Measurements from ENCODE around the gene ALX4.

Gene ALX4

DNA sequence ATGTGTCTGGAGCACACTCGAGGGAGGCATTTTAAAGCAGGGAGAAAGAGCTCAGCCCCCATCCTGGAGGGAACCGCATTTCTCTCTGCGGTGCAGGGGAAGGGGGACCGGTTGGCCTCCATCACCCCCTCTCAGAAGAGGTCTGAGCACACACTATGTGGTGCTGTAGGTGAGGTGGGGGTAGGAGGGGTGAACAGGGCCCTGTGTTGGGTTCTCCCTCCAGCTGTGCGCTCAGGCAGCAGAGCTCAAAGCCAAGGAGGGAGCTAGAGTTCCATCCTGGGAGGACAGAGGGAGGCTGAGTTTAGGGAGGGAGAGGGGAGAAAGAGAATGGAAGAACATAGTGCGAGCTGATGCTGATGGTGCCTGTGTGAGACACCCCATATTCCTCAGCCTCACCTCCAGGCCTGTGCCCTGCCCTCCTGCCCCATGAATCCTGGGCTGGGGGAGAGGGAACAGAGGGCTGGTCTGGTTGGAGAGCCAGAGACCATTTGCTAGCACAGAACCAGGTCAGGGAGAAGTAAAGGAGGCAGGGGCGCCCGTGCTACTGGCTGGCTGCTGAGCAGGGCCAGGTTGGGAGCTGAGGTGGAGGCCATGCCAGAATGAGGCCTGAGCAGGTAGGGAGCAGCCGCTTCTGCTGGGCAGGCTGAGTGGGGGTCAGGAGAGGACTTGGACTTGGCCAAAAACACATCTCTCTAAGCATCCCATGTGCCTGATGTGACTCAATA, 43.7 kb downstream of the ALX4 start:
- H3K4me3 ChIP-seq (ENCODE audit: low read depth, low read length) = no peak overlapping the region
- TF ChIP-seq, protein P1, sequence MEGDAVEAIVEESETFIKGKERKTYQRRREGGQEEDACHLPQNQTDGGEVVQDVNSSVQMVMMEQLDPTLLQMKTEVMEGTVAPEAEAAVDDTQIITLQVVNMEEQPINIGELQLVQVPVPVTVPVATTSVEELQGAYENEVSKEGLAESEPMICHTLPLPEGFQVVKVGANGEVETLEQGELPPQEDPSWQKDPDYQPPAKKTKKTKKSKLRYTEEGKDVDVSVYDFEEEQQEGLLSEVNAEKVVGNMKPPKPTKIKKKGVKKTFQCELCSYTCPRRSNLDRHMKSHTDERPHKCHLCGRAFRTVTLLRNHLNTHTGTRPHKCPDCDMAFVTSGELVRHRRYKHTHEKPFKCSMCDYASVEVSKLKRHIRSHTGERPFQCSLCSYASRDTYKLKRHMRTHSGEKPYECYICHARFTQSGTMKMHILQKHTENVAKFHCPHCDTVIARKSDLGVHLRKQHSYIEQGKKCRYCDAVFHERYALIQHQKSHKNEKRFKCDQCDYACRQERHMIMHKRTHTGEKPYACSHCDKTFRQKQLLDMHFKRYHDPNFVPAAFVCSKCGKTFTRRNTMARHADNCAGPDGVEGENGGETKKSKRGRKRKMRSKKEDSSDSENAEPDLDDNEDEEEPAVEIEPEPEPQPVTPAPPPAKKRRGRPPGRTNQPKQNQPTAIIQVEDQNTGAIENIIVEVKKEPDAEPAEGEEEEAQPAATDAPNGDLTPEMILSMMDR (IDR thresholded peaks at IDR 0.05; ENCODE audit: control insufficient read depth, extremely low read depth, insufficient read depth) = no peak
- DNase-seq (ENCODE audit: low read depth) = no peak

DNA sequence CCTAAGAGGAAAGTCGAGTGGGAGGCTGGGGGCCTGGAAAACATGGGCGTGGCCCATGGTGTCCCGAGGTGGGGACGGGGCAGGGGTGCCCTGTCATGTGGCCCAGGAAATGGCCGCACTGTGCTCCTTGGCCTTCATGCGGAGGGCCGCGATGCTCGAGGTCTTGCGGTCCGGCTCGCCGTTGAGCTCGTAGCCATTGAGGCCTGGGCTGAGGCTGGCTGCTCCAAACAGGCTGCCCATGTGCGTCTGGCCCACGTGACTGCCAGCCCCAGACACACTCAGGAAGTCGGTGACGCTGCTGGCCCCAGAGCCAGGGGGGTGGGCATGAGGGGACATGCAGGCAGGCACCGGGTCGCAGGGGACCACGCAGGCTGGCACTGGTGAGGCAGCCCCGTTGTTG, 45.2 kb downstream of the ALX4 start:
- no peak overlapping the region for H3K4me3 ChIP-seq (ENCODE audit: low read depth, low read length)
- TF ChIP-seq, protein P1 (IDR thresholded peaks at IDR 0.05; ENCODE audit: control insufficient read depth, extremely low read depth, insufficient read depth) = no peak
- DNase-seq (ENCODE audit: low read depth) = no peak

DNA sequence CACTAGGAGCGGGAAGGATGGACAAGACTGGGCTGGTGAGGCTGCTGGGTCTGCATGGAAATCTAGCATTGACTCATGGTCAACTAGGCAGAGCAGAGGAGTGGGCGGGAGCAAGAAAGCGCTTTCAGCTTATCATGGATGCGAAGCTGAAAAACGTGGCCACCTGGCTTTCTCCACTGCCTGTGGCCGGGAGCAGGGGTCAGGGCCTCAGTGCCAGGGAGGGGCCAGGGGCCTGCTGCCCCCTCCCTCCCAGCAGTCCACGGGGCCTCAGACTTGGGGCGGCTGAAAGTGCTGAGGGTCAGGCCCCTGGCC, 45.5 kb downstream of the ALX4 start:
- TF ChIP-seq, protein P1 (IDR thresholded peaks at IDR 0.05; ENCODE audit: control insufficient read depth, extremely low read depth, insufficient read depth) = no peak
- DNase-seq (ENCODE audit: low read depth) = no peak
- no peak overlapping the region for H3K4me3 ChIP-seq (ENCODE audit: low read depth, low read length)

DNA sequence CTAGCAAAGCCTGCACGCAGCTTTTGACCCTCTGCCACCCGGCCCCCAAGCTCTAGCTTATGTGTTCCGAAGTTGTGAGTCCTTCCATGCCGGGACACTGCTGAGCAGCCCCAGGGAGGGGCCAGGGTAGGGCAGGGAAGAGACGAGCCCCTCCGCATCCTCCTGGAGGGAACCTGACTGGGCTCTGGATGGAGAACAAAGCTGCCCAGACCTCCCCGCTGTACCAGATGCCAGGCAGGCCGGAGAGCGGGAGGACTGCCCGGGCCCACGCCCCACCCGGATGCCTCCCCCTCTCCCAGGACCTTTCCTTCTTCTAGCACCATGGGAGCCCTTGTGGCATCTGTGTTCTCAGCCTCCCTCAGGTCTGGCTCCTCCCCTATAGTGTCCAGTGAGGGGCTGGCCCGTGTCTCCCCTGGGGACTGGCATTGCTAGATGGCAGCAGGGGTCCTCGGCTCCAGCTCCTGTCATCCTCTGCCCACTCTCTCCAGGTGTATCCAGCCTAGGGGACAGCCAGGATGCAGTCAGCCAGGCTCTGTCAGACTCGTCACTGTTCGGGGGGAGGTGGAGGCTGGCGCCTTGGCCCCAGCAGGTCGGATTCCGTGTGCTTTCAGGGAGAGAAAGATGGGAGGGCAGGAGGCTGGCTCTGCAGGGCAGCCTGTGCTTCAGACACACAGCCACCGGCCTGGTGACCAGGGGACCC, 46.1 kb downstream of the ALX4 start:
- no peak for DNase-seq (ENCODE audit: low read depth)
- H3K4me3 ChIP-seq (ENCODE audit: low read depth, low read length) = no peak overlapping the region
- TF ChIP-seq, protein P1 (IDR thresholded peaks at IDR 0.05; ENCODE audit: control insufficient read depth, extremely low read depth, insufficient read depth) = no peak

DNA sequence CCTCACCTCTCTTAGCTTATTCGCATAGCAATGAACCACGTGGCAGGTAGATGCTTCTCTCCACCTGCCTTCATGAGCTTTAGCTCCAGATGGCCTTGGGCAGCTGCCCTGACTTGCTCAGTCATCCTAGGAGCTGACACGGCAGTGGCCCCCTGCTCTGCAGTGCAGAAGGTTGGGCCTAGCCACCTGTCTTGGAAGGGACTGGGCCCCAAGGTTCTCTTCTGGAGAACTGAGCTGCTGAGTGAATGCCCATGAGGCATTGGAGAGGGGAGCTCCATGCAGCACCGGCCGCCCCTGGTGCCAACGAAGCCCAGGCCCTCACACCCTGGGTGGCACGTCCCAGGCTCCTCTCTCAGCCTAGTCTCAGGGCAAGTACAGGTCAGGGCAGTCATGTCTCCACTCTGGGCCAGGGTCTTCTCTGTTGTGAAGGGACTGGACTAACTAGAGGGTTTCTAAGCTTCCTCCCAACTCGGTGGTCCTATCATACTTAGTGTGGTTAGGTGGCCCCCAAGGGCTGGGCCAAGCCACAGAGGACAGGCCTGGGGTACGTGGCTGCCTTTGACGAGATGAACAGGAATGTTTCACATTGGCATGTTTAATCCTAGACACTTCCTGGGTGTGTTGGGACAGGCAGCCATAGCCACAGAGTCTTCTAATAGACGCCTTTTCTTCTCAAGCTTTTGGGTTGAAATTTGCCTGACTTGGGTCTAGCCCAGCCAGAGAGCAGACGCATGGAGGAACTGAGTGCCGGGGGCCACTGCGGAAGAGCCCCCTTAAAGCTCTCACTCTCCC, 47.9 kb downstream of the ALX4 start:
- no peak for DNase-seq (ENCODE audit: low read depth)
- H3K4me3 ChIP-seq (ENCODE audit: low read depth, low read length) = no peak overlapping the region
- TF ChIP-seq, protein P1 (IDR thresholded peaks at IDR 0.05; ENCODE audit: control insufficient read depth, extremely low read depth, insufficient read depth) = no peak

DNA sequence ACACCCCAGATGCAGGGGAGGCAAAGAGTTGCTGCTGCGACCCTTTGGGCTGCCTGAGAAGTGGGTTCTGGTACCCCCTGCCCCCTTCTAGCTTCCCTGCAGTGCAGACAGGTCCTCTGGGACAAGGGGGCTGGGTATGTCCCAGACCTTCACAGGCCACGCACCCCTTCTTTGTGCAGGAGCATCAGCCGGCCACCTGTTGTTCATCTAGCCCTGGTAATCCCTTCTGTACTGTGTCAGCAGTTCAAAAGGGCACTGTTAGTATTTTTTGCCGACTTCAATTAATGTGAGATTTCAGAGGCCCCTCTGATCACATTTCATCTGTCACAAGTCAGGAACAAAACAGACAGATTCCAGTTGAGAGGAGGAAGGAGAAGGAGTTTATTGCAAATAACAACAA, 49.9 kb downstream of the ALX4 start:
- DNase-seq (ENCODE audit: low read depth) = no peak
- TF ChIP-seq, protein P1 (IDR thresholded peaks at IDR 0.05; ENCODE audit: control insufficient read depth, extremely low read depth, insufficient read depth) = no peak
- no peak overlapping the region for H3K4me3 ChIP-seq (ENCODE audit: low read depth, low read length)
